ENCODE results near the gene YAP1.

DNA sequence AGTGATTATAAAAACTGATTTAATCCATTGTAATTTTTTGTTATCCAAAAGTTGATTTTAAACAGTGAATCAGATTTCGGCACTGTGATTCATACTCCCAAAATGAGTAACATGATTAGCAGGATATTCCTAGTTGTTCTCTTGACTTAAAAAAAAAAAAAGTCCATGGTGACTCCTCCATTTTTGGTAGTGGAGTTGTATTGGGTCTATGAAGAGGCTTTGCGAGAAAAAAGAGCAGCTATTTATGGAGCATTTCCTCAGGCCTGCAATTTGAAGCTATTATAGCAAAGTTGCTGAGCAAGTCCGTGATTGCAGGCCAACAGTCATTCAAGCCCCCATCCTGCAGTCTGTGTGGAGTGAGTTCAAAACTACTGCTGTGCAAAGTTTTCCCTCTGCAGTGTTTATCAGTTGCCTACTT is 28.8 kb downstream of the YAP1 start:
- TF ChIP-seq, protein P1, sequence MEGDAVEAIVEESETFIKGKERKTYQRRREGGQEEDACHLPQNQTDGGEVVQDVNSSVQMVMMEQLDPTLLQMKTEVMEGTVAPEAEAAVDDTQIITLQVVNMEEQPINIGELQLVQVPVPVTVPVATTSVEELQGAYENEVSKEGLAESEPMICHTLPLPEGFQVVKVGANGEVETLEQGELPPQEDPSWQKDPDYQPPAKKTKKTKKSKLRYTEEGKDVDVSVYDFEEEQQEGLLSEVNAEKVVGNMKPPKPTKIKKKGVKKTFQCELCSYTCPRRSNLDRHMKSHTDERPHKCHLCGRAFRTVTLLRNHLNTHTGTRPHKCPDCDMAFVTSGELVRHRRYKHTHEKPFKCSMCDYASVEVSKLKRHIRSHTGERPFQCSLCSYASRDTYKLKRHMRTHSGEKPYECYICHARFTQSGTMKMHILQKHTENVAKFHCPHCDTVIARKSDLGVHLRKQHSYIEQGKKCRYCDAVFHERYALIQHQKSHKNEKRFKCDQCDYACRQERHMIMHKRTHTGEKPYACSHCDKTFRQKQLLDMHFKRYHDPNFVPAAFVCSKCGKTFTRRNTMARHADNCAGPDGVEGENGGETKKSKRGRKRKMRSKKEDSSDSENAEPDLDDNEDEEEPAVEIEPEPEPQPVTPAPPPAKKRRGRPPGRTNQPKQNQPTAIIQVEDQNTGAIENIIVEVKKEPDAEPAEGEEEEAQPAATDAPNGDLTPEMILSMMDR (IDR thresholded peaks at IDR 0.05) = no peak
- no peak for TF ChIP-seq POLR2A (IDR thresholded peaks at IDR 0.05; ENCODE audit: low read depth)
- no peak for TF ChIP-seq EP300 (IDR thresholded peaks at IDR 0.05)
- peak; percentile 26 to 30 for TF ChIP-seq POLR2AphosphoS5 (IDR thresholded peaks at IDR 0.05)

All from esophagus muscularis mucosa (tissue), 4 donors.